OCI-LY1 (cell line): ENCODE results near the gene AKAP13.
"Not testable (repeated sequence)": the region's sequence is repeated elsewhere in the genome, so short reads cannot be mapped to it uniquely, and the experiment has no call there.

Experiments used
- EZH2 ChIP-seq: fragments of 200-600 bp; sonication (generic), shearing (Covaris generic); IDR thresholded peaks from 2 replicates; pipeline ENCODE4 v1.8.0; 2017; ENCODE audit warnings: borderline replicate concordance, mixed run types, mild to moderate bottlenecking, antibody characterized with exemption, low read length, moderate library complexity, mixed read lengths
- TF ChIP-seq, protein P1 (sequence below): fragments of 200-600 bp; sonication (generic), shearing (Covaris generic); IDR thresholded peaks from 2 replicates; pipeline ENCODE4 v1.5.1; 2017; ENCODE audit warnings: mild to moderate bottlenecking, antibody characterized with exemption, low read length, moderate library complexity, mixed read lengths

DNA sequence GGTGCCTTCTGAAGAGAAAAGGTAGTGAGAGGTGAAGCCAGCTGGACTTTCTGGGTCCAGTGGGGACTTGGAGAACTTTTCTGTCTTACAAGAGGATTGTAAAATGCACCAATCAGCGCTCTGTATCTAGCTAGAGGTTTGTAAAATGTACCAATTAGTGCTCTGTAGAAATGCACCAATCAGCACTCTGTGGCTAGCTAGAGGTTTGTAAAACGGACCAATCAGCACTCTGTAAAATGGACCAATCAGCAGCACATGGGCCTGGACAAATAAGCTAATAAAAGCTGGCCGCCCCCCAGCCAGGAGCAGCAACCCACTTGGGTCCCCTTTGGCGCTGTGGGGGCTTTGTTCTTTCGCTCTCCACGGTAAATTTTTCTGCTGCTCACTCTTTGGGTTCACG, 416.0 kb downstream of the AKAP13 start:
- TF ChIP-seq, protein P1, sequence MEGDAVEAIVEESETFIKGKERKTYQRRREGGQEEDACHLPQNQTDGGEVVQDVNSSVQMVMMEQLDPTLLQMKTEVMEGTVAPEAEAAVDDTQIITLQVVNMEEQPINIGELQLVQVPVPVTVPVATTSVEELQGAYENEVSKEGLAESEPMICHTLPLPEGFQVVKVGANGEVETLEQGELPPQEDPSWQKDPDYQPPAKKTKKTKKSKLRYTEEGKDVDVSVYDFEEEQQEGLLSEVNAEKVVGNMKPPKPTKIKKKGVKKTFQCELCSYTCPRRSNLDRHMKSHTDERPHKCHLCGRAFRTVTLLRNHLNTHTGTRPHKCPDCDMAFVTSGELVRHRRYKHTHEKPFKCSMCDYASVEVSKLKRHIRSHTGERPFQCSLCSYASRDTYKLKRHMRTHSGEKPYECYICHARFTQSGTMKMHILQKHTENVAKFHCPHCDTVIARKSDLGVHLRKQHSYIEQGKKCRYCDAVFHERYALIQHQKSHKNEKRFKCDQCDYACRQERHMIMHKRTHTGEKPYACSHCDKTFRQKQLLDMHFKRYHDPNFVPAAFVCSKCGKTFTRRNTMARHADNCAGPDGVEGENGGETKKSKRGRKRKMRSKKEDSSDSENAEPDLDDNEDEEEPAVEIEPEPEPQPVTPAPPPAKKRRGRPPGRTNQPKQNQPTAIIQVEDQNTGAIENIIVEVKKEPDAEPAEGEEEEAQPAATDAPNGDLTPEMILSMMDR: not testable (repeated sequence)
- not testable (repeated sequence) for TF ChIP-seq EZH2
